K562 (cell line): ENCODE measurements around the gene NDUFAB1. TPM values are rescaled to one million over a fixed set of nuclear protein-coding genes. Genes with fewer than 3 reads are reported as not detected.

ENCODE experiments used
- ATAC-seq: fragments of 200-7000 bp; cut with Tn5 transposase; 3 replicates; pipeline ENCODE4 v1.9.1; 2020; ENCODE audit warnings: moderate library complexity
- BruUV-seq: library from RNA; stranded (reverse); fragments of 400-500 nt; replicated peaks from 2 replicates; lab custom pipeline; 2021; lab: Mats Ljungman, UMichigan
- CTCF ChIA-PET: fragments of 300-600 bp; formaldehyde crosslinking; extraction: SDS; loops from one replicate; lab custom pipeline; 2021; ENCODE audit warnings: low intra/inter-chr PET ratio; lab: Yijun Ruan, JAX
- POLR2A ChIA-PET: fragments of 300-600, 350-650 bp; sonication (Branson Sonifier 250); formaldehyde crosslinking; extraction: SDS; loops from one replicate; lab custom pipeline; 2021; ENCODE audit warnings: antibody characterized with exemption, inconsistent platforms; lab: Yijun Ruan, JAX
- DNase-seq, 4 experiments: peaks; one replicate each; pipeline versions ENCODE4 v3.0.0 to v3.0.0-alpha.2; 2011 to 2018; ENCODE audit warnings: low spot score in 3 of 4, mixed read lengths in 3 of 4; ENCODE audit errors: extremely low read depth in 1 of 4
- FAIRE-seq: peaks from 2 replicates; lab custom pipeline; 2011; peaks lifted over from hg19 to GRCh38; lab: Jason Lieb, UNC
- H2AFZ ChIP-seq: 2 replicates; pipeline ENCODE4 v1.6.0; 2011; ENCODE audit warnings: low read depth, low read length, control low read depth, inconsistent platforms
- H3K27ac ChIP-seq: fragments of 200-600 bp; 3 replicates; pipeline ENCODE4 v1.8.0; 2011; ENCODE audit warnings: low read depth, mild to moderate bottlenecking, control low read depth, inconsistent platforms, low read length, moderate library complexity, mixed read lengths; ENCODE audit errors: extremely low read depth
- H3K27me3 ChIP-seq, 2 experiments: fragments of 300-600 bp in 1 of 2; 2 replicates in 1 of 2; 3 replicates in 1 of 2; pipeline versions ENCODE4 v1.6.0 to v1.8.0; 2011; ENCODE audit warnings: inconsistent platforms in 2 of 2, low read length in 2 of 2, mild to moderate bottlenecking in 1 of 2, mixed read lengths in 1 of 2, moderate library complexity in 1 of 2; ENCODE audit not compliant: control insufficient read depth in 2 of 2, insufficient read depth in 2 of 2
- H3K36me3 ChIP-seq: fragments of 300-600 bp; 3 replicates; pipeline ENCODE4 v1.8.0; 2011; ENCODE audit warnings: mild to moderate bottlenecking, low read length, inconsistent platforms; ENCODE audit not compliant: control insufficient read depth, insufficient read depth
- H3K4me1 ChIP-seq, 2 experiments: fragments of 200-600 bp in 1 of 2; replicated peaks in 1 of 2; 2 replicates in 1 of 2; 3 replicates in 1 of 2; pipeline versions ENCODE4 v1.5.1 to v1.8.0; 2011; ENCODE audit warnings: inconsistent platforms in 2 of 2, low read length in 2 of 2, mild to moderate bottlenecking in 1 of 2, mixed read lengths in 1 of 2, moderate library complexity in 1 of 2; ENCODE audit not compliant: control insufficient read depth in 2 of 2, insufficient read depth in 2 of 2
- H3K4me2 ChIP-seq: 2 replicates; pipeline ENCODE4 v1.6.1; 2011; ENCODE audit warnings: low read length, control low read depth, inconsistent platforms, mixed read lengths; ENCODE audit not compliant: insufficient read depth
- H3K4me3 ChIP-seq: fragments of 200-600 bp; sonication (generic), shearing (Covaris generic); 2 replicates; pipeline ENCODE4 v1.5.1; 2016; ENCODE audit warnings: control low read depth, inconsistent platforms
- H3K79me2 ChIP-seq: fragments of 200-600 bp; 3 replicates; pipeline ENCODE4 v1.8.0; 2011; ENCODE audit warnings: low read length, inconsistent platforms; ENCODE audit not compliant: control insufficient read depth, insufficient read depth
- H3K9ac ChIP-seq, 2 experiments: 2 replicates each; pipeline versions ENCODE4 v1.6.0 to v1.6.1; 2011; ENCODE audit warnings: low read depth in 2 of 2, low read length in 2 of 2, control low read depth in 1 of 2, inconsistent platforms in 1 of 2, mild to moderate bottlenecking in 1 of 2, mixed read lengths in 1 of 2; ENCODE audit not compliant: insufficient read depth in 1 of 2
- H3K9me1 ChIP-seq: one replicate; pipeline ENCODE4 v1.6.0; 2011; ENCODE audit warnings: inconsistent platforms, mild to moderate bottlenecking, low read length, moderate library complexity; ENCODE audit not compliant: control insufficient read depth, insufficient read depth
- H3K9me3 ChIP-seq: replicated peaks from 2 replicates; pipeline ENCODE4 v1.5.1; 2011; ENCODE audit warnings: low read depth, low read length, inconsistent platforms; ENCODE audit not compliant: control insufficient read depth, insufficient read depth
- H4K20me1 ChIP-seq: replicated peaks from 2 replicates; pipeline ENCODE4 v1.6.1; 2011; ENCODE audit warnings: low read length, inconsistent platforms, mixed read lengths; ENCODE audit not compliant: control insufficient read depth, insufficient read depth
- ATF1 ChIP-seq, 2 experiments: fragments of 450-650 bp in 1 of 2; IDR thresholded peaks; 2 replicates each; pipeline ENCODE4 v1.6.1; 2016; ENCODE audit warnings: missing compliant biosample characterization in 1 of 2, missing genetic modification characterization in 1 of 2
- CCNT2 ChIP-seq: IDR thresholded peaks from 2 replicates; pipeline ENCODE4 v1.6.1; 2011; ENCODE audit warnings: borderline replicate concordance, low read depth, mild to moderate bottlenecking, moderate library complexity, mixed read lengths, low read length; ENCODE audit not compliant: insufficient read length; ENCODE audit errors: extremely low read depth
- ESRRB ChIP-seq: fragments of 250-450 bp; sonication (Bioruptor Pico); IDR thresholded peaks from 2 replicates; pipeline ENCODE4 v1.5.0; 2020; ENCODE audit warnings: mild to moderate bottlenecking, moderate library complexity, borderline replicate concordance
- KLF1 ChIP-seq: fragments of 450-650 bp; IDR thresholded peaks from 2 replicates; pipeline ENCODE4 v1.6.1; 2016; ENCODE audit warnings: missing genetic modification characterization, missing compliant biosample characterization
- NBN ChIP-seq: fragments of 450-650 bp; IDR thresholded peaks from 2 replicates; pipeline ENCODE4 v1.6.1; 2016; ENCODE audit warnings: low read depth, mild to moderate bottlenecking
- RBM22 ChIP-seq: fragments of 200-400 bp; formaldehyde crosslinking; IDR thresholded peaks from 2 replicates; pipeline ENCODE4 v1.6.1; 2018; ENCODE audit warnings: low read length, low read depth; ENCODE audit not compliant: poor library complexity, severe bottlenecking
- RHOXF2B ChIP-seq: fragments of 250-450 bp; sonication (Bioruptor Pico); conservative IDR thresholded peaks from 2 replicates; pipeline ENCODE4 v1.5.1; 2021
- YBX1 ChIP-seq: fragments of 450-650 bp; IDR thresholded peaks from 2 replicates; pipeline ENCODE4 v1.7.1; 2016; ENCODE audit warnings: mild to moderate bottlenecking
- ZMIZ1 ChIP-seq, 2 experiments: fragments of 150-350 bp in 1 of 2; IDR thresholded peaks; 2 replicates each; pipeline ENCODE4 v1.6.1; 2012 to 2016; ENCODE audit warnings: low read depth in 2 of 2, low read length in 2 of 2, mild to moderate bottlenecking in 1 of 2, moderate library complexity in 1 of 2
- ZNF12 ChIP-seq: sonication (generic); formaldehyde crosslinking; IDR thresholded peaks from 2 replicates; pipeline ENCODE4 v1.4.0; 2020; ENCODE audit warnings: mild to moderate bottlenecking, missing genetic modification reagents
- ZNF23 ChIP-seq: fragments of 250-450 bp; sonication (Bioruptor Pico); IDR thresholded peaks from 2 replicates; pipeline ENCODE4 v1.4.0; 2020; ENCODE audit warnings: mild to moderate bottlenecking
- ZNF239 ChIP-seq: fragments of 250-450 bp; sonication (Bioruptor Pico); IDR thresholded peaks from 2 replicates; pipeline ENCODE4 v1.4.0; 2020; ENCODE audit warnings: mild to moderate bottlenecking
- ZNF561 ChIP-seq: fragments of 450-650 bp; formaldehyde crosslinking; conservative IDR thresholded peaks from 2 replicates; pipeline ENCODE4 v1.4.0; 2020; ENCODE audit warnings: mild to moderate bottlenecking, moderate library complexity
- WGBS: fragments of 100-300 bp; shearing (Covaris generic); methylation state at CpG from one replicate; pipeline ENCODE4 v1.1.6; 2016; ENCODE audit warnings: low coverage, mixed read lengths; ENCODE audit not compliant: insufficient coverage; ENCODE audit errors: missing lambda C conversion rate; 5-methylcytosine and 5-hydroxymethylcytosine counted together
- in situ Hi-C: fragments of 300-500 bp; cut with MboI; formaldehyde crosslinking; loops from 4 replicates; pipeline ENCODE4 v1.15.0; 2018; ENCODE audit warnings: inconsistent platforms, mixed read lengths
- intact Hi-C: fragments of 100-400 bp; cut with micrococcal nuclease; formaldehyde crosslinking; loops from 2 replicates; pipeline ENCODE4 v1.14.2; 2022
- polyA plus RNA-seq, 8 experiments: library from polyadenylated mRNA; depleted of rRNA in 4 of 8; stranded (reverse) in 5 of 8; unstranded in 3 of 8; fragments of >200 nt; fragmentation: Nextera tagmentation in 2 of 8; fragmentation: Illumina TruSeq in 1 of 8; extraction: Ambion mirVana in 2 of 8; extraction: Trizol in 1 of 8; gene quantifications; 2 replicates each; pipeline versions ENCODE4 v1.2.1 to v1.2.3, GENCODE V29; 2011 to 2014; ENCODE audit warnings: inconsistent platforms in 1 of 8, missing spikeins in 1 of 8
- total RNA-seq, 7 experiments: library from RNA; depleted of rRNA in 6 of 7; stranded (reverse); fragments of >200 nt in 6 of 7; fragmentation: Illumina TruSeq in 2 of 7; extraction: Trizol in 2 of 7; gene quantifications; 2 replicates each; pipeline versions ENCODE4 v1.2.1 to v1.2.3, GENCODE V29; 2011 to 2021; ENCODE audit warnings: low replicate concordance in 1 of 7
- TF ChIP-seq, protein P1 (sequence below): IDR thresholded peaks from 2 replicates; pipeline ENCODE4 v1.6.1; 2011; ENCODE audit not compliant: insufficient read length; ENCODE audit errors: extremely low read depth
- TF ChIP-seq, protein P2 (sequence below): sonication (generic); formaldehyde crosslinking; IDR thresholded peaks from 2 replicates; pipeline ENCODE4 v1.8.0; 2022; ENCODE audit warnings: mild to moderate bottlenecking, missing genetic modification reagents
- TF ChIP-seq, protein P3 (sequence below): fragments of 450-650 bp; IDR thresholded peaks from 2 replicates; pipeline ENCODE4 v1.6.1; 2016; ENCODE audit warnings: mild to moderate bottlenecking

NDUFAB1 gene
- total and polyA plus RNA-seq, 9 of the 15 experiments (the other 6 are each of a cell fraction or from before 2014, with no cell fraction given): 123 to 481 (median 238) TPM

DNA sequence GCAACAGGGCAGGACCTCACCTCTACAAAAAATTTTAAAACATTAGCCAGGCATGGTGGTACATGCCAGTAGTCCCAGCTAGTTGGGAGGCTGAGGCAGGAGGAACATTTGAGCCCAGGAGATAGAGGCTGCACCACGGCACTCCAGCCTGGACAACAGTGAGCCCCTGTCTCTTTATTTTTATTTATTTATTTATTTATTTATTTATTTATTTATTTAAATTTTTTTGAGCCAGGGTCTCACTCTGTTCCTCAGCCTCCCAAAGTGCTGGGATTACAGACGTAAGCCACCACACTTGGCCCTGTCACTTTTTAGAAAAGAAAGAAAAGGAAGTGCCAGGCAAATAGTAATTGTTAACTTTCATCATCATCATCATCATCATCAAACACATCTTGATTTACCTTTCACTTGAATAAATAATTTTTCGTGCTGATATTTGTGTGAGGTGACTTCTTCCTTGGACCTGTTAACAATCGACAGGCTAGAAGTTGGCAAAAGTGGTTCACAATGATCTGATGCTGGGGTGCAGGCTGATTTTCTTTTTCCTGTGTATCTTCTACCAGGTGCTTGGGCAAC is 38.4 kb upstream of the NDUFAB1 start:
- ChIA-PET CTCF (no interaction called here), POLR2A (interaction anchor here (0.6 to 0.7 kb wide), 3 partner anchors 50 to 339 kb away, joined by 3 read pairs; no protein-coding TSS in a partner anchor)
- Histone ChIP-seq H4K20me1 (no peaks in the 10 kb centered on the region; the same call in 1 of the 2 replicates), H3K27me3 (no peaks in the 10 kb centered on the region), H3K79me2 (peaks cover 9% of the 10 kb centered on the region; the same call in 2 of the 3 replicates), H3K4me1 (peaks cover 0 to 3% of the 10 kb centered on the region in 2 experiments; a peak in 1 of 5 replicates), H3K9me1 (no peaks in the 10 kb centered on the region), H3K27ac (no peak overlapping the region), H2AFZ (no peak overlapping the region), H3K36me3 (peaks cover 58% of the 10 kb centered on the region), H3K4me3 (no peak overlapping the region), H3K4me2 (no peak overlapping the region), H3K9ac (no peak overlapping the region), H3K9me3 (no peaks in the 10 kb centered on the region)
- ATAC-seq (no peak), DNase-seq (no peak), FAIRE-seq (no peak)
- BruUV-seq: no TSS peak
- in situ Hi-C loops (no loop called here), intact Hi-C loops (no loop called here)
- 77% methylated on average over 4 of the region's 4 CpGs for WGBS
- no peak for TF ChIP-seq ZNF12 (CRISPR knock-in tag)
- no peak for TF ChIP-seq ZMIZ1 (IDR thresholded peaks at IDR 0.05; ENCODE audit: low read depth in 2 of 2, low read length in 2 of 2)
- TF ChIP-seq, protein P1, sequence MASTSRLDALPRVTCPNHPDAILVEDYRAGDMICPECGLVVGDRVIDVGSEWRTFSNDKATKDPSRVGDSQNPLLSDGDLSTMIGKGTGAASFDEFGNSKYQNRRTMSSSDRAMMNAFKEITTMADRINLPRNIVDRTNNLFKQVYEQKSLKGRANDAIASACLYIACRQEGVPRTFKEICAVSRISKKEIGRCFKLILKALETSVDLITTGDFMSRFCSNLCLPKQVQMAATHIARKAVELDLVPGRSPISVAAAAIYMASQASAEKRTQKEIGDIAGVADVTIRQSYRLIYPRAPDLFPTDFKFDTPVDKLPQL: no peak
- TF ChIP-seq ZNF23 (CRISPR knock-in tag): no peak
- TF ChIP-seq NBN: no peak
- no peak for TF ChIP-seq ESRRB (CRISPR knock-in tag)
- TF ChIP-seq RHOXF2B (CRISPR knock-in tag): no peak
- TF ChIP-seq ZNF239 (CRISPR knock-in tag): no peak
- TF ChIP-seq, protein P2, sequence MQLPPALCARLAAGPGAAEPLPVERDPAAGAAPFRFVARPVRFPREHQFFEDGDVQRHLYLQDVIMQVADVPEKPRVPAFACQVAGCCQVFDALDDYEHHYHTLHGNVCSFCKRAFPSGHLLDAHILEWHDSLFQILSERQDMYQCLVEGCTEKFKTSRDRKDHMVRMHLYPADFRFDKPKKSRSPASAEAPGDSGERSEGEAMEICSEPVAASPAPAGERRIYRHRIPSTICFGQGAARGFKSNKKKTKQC (CRISPR knock-in tag): no peak
- no peak for TF ChIP-seq ZNF561 (CRISPR knock-in tag)
- TF ChIP-seq ATF1 (CRISPR knock-in tag; IDR thresholded peaks at IDR 0.05): no peak
- no peak for TF ChIP-seq ATF1 (tag; IDR thresholded peaks at IDR 0.05)
- TF ChIP-seq CCNT2: no peak
- no peak for TF ChIP-seq RBM22
- TF ChIP-seq, protein P3, sequence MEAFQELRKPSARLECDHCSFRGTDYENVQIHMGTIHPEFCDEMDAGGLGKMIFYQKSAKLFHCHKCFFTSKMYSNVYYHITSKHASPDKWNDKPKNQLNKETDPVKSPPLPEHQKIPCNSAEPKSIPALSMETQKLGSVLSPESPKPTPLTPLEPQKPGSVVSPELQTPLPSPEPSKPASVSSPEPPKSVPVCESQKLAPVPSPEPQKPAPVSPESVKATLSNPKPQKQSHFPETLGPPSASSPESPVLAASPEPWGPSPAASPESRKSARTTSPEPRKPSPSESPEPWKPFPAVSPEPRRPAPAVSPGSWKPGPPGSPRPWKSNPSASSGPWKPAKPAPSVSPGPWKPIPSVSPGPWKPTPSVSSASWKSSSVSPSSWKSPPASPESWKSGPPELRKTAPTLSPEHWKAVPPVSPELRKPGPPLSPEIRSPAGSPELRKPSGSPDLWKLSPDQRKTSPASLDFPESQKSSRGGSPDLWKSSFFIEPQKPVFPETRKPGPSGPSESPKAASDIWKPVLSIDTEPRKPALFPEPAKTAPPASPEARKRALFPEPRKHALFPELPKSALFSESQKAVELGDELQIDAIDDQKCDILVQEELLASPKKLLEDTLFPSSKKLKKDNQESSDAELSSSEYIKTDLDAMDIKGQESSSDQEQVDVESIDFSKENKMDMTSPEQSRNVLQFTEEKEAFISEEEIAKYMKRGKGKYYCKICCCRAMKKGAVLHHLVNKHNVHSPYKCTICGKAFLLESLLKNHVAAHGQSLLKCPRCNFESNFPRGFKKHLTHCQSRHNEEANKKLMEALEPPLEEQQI: no peak
- no peak for TF ChIP-seq KLF1 (tag)
- TF ChIP-seq YBX1: no peak
